K562 (cell line): ENCODE data around the gene PREX1. TPM values are rescaled to one million over a fixed set of nuclear protein-coding genes. Genes with fewer than 3 reads are reported as not detected.

Experiments used
- ATAC-seq: fragments of 200-7000 bp; cut with Tn5 transposase; 3 replicates; pipeline ENCODE4 v1.9.1; 2020; ENCODE audit warnings: moderate library complexity
- BruUV-seq: library from RNA; stranded (reverse); fragments of 400-500 nt; replicated peaks from 2 replicates; lab custom pipeline; 2021; lab: Mats Ljungman, UMichigan
- CTCF ChIA-PET: fragments of 300-600 bp; formaldehyde crosslinking; extraction: SDS; loops from one replicate; lab custom pipeline; 2021; ENCODE audit warnings: low intra/inter-chr PET ratio; lab: Yijun Ruan, JAX
- POLR2A ChIA-PET: fragments of 300-600, 350-650 bp; sonication (Branson Sonifier 250); formaldehyde crosslinking; extraction: SDS; loops from one replicate; lab custom pipeline; 2021; ENCODE audit warnings: antibody characterized with exemption, inconsistent platforms; lab: Yijun Ruan, JAX
- DNase-seq, 4 experiments: peaks; one replicate each; pipeline versions ENCODE4 v3.0.0 to v3.0.0-alpha.2; 2011 to 2018; ENCODE audit warnings: low spot score in 3 of 4, mixed read lengths in 3 of 4; ENCODE audit errors: extremely low read depth in 1 of 4
- FAIRE-seq: peaks from 2 replicates; lab custom pipeline; 2011; peaks lifted over from hg19 to GRCh38; lab: Jason Lieb, UNC
- H2AFZ ChIP-seq: 2 replicates; pipeline ENCODE4 v1.6.0; 2011; ENCODE audit warnings: low read depth, low read length, control low read depth, inconsistent platforms
- H3K27ac ChIP-seq: fragments of 200-600 bp; 3 replicates; pipeline ENCODE4 v1.8.0; 2011; ENCODE audit warnings: low read depth, mild to moderate bottlenecking, control low read depth, inconsistent platforms, low read length, moderate library complexity, mixed read lengths; ENCODE audit errors: extremely low read depth
- H3K27me3 ChIP-seq, 2 experiments: fragments of 300-600 bp in 1 of 2; 2 replicates in 1 of 2; 3 replicates in 1 of 2; pipeline versions ENCODE4 v1.6.0 to v1.8.0; 2011; ENCODE audit warnings: inconsistent platforms in 2 of 2, low read length in 2 of 2, mild to moderate bottlenecking in 1 of 2, mixed read lengths in 1 of 2, moderate library complexity in 1 of 2; ENCODE audit not compliant: control insufficient read depth in 2 of 2, insufficient read depth in 2 of 2
- H3K36me3 ChIP-seq: fragments of 300-600 bp; 3 replicates; pipeline ENCODE4 v1.8.0; 2011; ENCODE audit warnings: mild to moderate bottlenecking, low read length, inconsistent platforms; ENCODE audit not compliant: control insufficient read depth, insufficient read depth
- H3K4me1 ChIP-seq, 2 experiments: fragments of 200-600 bp in 1 of 2; replicated peaks in 1 of 2; 2 replicates in 1 of 2; 3 replicates in 1 of 2; pipeline versions ENCODE4 v1.5.1 to v1.8.0; 2011; ENCODE audit warnings: inconsistent platforms in 2 of 2, low read length in 2 of 2, mild to moderate bottlenecking in 1 of 2, mixed read lengths in 1 of 2, moderate library complexity in 1 of 2; ENCODE audit not compliant: control insufficient read depth in 2 of 2, insufficient read depth in 2 of 2
- H3K4me2 ChIP-seq: 2 replicates; pipeline ENCODE4 v1.6.1; 2011; ENCODE audit warnings: low read length, control low read depth, inconsistent platforms, mixed read lengths; ENCODE audit not compliant: insufficient read depth
- H3K4me3 ChIP-seq: fragments of 200-600 bp; sonication (generic), shearing (Covaris generic); 2 replicates; pipeline ENCODE4 v1.5.1; 2016; ENCODE audit warnings: control low read depth, inconsistent platforms
- H3K79me2 ChIP-seq: fragments of 200-600 bp; 3 replicates; pipeline ENCODE4 v1.8.0; 2011; ENCODE audit warnings: low read length, inconsistent platforms; ENCODE audit not compliant: control insufficient read depth, insufficient read depth
- H3K9ac ChIP-seq, 2 experiments: 2 replicates each; pipeline versions ENCODE4 v1.6.0 to v1.6.1; 2011; ENCODE audit warnings: low read depth in 2 of 2, low read length in 2 of 2, control low read depth in 1 of 2, inconsistent platforms in 1 of 2, mild to moderate bottlenecking in 1 of 2, mixed read lengths in 1 of 2; ENCODE audit not compliant: insufficient read depth in 1 of 2
- H3K9me1 ChIP-seq: one replicate; pipeline ENCODE4 v1.6.0; 2011; ENCODE audit warnings: inconsistent platforms, mild to moderate bottlenecking, low read length, moderate library complexity; ENCODE audit not compliant: control insufficient read depth, insufficient read depth
- H3K9me3 ChIP-seq: replicated peaks from 2 replicates; pipeline ENCODE4 v1.5.1; 2011; ENCODE audit warnings: low read depth, low read length, inconsistent platforms; ENCODE audit not compliant: control insufficient read depth, insufficient read depth
- H4K20me1 ChIP-seq: replicated peaks from 2 replicates; pipeline ENCODE4 v1.6.1; 2011; ENCODE audit warnings: low read length, inconsistent platforms, mixed read lengths; ENCODE audit not compliant: control insufficient read depth, insufficient read depth
- FOXJ3 ChIP-seq: sonication (generic); formaldehyde crosslinking; IDR thresholded peaks from 2 replicates; pipeline ENCODE4 v1.4.0; 2020; ENCODE audit warnings: mild to moderate bottlenecking, missing genetic modification reagents
- HMG20B ChIP-seq: fragments of 250-450 bp; sonication (Bioruptor Pico); IDR thresholded peaks from 2 replicates; pipeline ENCODE4 v1.5.0; 2021; ENCODE audit warnings: mild to moderate bottlenecking
- MLLT1 ChIP-seq, 2 experiments: fragments of 450-650 bp; IDR thresholded peaks; 2 replicates each; pipeline ENCODE4 v1.6.1; 2016
- ZBTB11 ChIP-seq, 3 experiments: fragments of 200-800 bp in 1 of 3; fragments of 250-450 bp in 1 of 3; fragments of 450-650 bp in 1 of 3; sonication (Bioruptor Pico) in 1 of 3; sonication (Bioruptor generic) in 1 of 3; formaldehyde crosslinking in 1 of 3; IDR thresholded peaks; 2 replicates each; pipeline versions ENCODE4 v1.6.1 to v1.8.0; 2016 to 2022; ENCODE audit warnings: mild to moderate bottlenecking in 2 of 3, missing genetic modification characterization in 2 of 3, missing compliant biosample characterization in 1 of 3, moderate library complexity in 1 of 3
- ZBTB17 ChIP-seq: fragments of 450-650 bp; formaldehyde crosslinking; IDR thresholded peaks from 2 replicates; pipeline ENCODE4 v1.4.0; 2020; ENCODE audit warnings: mild to moderate bottlenecking
- ZNF23 ChIP-seq: fragments of 250-450 bp; sonication (Bioruptor Pico); IDR thresholded peaks from 2 replicates; pipeline ENCODE4 v1.4.0; 2020; ENCODE audit warnings: mild to moderate bottlenecking
- ZNF41 ChIP-seq: fragments of 250-450 bp; sonication (Bioruptor Pico); conservative IDR thresholded peaks from 2 replicates; pipeline ENCODE4 v1.4.0; 2020; ENCODE audit warnings: mild to moderate bottlenecking
- WGBS: fragments of 100-300 bp; shearing (Covaris generic); methylation state at CpG from one replicate; pipeline ENCODE4 v1.1.6; 2016; ENCODE audit warnings: low coverage, mixed read lengths; ENCODE audit not compliant: insufficient coverage; ENCODE audit errors: missing lambda C conversion rate; 5-methylcytosine and 5-hydroxymethylcytosine counted together
- in situ Hi-C: fragments of 300-500 bp; cut with MboI; formaldehyde crosslinking; loops from 4 replicates; pipeline ENCODE4 v1.15.0; 2018; ENCODE audit warnings: inconsistent platforms, mixed read lengths
- intact Hi-C: fragments of 100-400 bp; cut with micrococcal nuclease; formaldehyde crosslinking; loops from 2 replicates; pipeline ENCODE4 v1.14.2; 2022
- polyA plus RNA-seq, 8 experiments: library from polyadenylated mRNA; depleted of rRNA in 4 of 8; stranded (reverse) in 5 of 8; unstranded in 3 of 8; fragments of >200 nt; fragmentation: Nextera tagmentation in 2 of 8; fragmentation: Illumina TruSeq in 1 of 8; extraction: Ambion mirVana in 2 of 8; extraction: Trizol in 1 of 8; gene quantifications; 2 replicates each; pipeline versions ENCODE4 v1.2.1 to v1.2.3, GENCODE V29; 2011 to 2014; ENCODE audit warnings: inconsistent platforms in 1 of 8, missing spikeins in 1 of 8
- total RNA-seq, 7 experiments: library from RNA; depleted of rRNA in 6 of 7; stranded (reverse); fragments of >200 nt in 6 of 7; fragmentation: Illumina TruSeq in 2 of 7; extraction: Trizol in 2 of 7; gene quantifications; 2 replicates each; pipeline versions ENCODE4 v1.2.1 to v1.2.3, GENCODE V29; 2011 to 2021; ENCODE audit warnings: low replicate concordance in 1 of 7
- TF ChIP-seq, protein P1 (sequence below): fragments of 250-450 bp; sonication (Bioruptor Pico); IDR thresholded peaks from 2 replicates; pipeline ENCODE4 v1.9.0; 2021; ENCODE audit warnings: mild to moderate bottlenecking
- TF ChIP-seq, protein P2 (sequence below): sonication (generic); formaldehyde crosslinking; IDR thresholded peaks from 2 replicates; pipeline ENCODE4 v1.8.1; 2023; ENCODE audit warnings: mild to moderate bottlenecking, missing genetic modification reagents

PREX1 gene
- total and polyA plus RNA-seq, 9 of the 15 experiments (the other 6 are each of a cell fraction or from before 2014, with no cell fraction given), result 0.37 to 10.4 (median 4.8) TPM

DNA sequence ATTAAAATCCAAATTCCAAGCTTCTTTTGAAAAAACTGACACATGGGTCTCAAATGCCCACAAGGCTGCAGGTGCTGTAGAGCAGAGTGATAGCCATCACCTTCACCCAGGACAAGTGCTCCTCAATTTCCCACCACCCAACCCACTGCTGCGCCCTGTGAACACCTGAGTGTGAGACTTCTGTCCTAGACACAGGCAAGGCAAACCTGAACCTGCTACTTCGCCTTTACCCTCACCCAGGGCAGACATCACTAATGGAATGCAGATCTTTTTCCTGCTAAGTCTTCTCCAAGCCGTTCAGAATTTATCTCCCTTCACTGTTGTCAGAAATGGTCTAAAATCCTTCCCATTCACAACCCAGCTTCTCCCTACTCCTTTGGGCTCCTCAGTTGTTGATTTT lies 65.9 kb downstream of the PREX1 start:
- no TSS peak for BruUV-seq
- in situ Hi-C loops, result no loop called here
- CTCF ChIA-PET, result no interaction called here
- intact Hi-C loops, result no loop called here
- Histone ChIP-seq H3K27me3 (peaks cover 0 to 11% of the 10 kb centered on the region in 2 experiments; a peak in 2 of 5 replicates), H3K79me2 (no peaks in the 10 kb centered on the region), H2AFZ (no peak overlapping the region), H3K9ac (no peak overlapping the region), H3K4me3 (no peak overlapping the region), H3K9me3 (no peaks in the 10 kb centered on the region), H3K4me1 (no peaks in the 10 kb centered on the region), H4K20me1 (0 out of 2 replicates have a peak, but pooled peaks cover under 1% of the 10 kb centered on the region), H3K27ac (no peak overlapping the region), H3K4me2 (no peak overlapping the region), H3K9me1 (no peaks in the 10 kb centered on the region), H3K36me3 (no peaks in the 10 kb centered on the region)
- TF ChIP-seq MLLT1 (IDR thresholded peaks at IDR 0.05), result peak in 1 of 2 experiments; percentile 91; a peak in 2 of 4 replicates
- peak; percentile 96 for TF ChIP-seq ZBTB17 (CRISPR knock-in tag)
- TF ChIP-seq, protein P1, sequence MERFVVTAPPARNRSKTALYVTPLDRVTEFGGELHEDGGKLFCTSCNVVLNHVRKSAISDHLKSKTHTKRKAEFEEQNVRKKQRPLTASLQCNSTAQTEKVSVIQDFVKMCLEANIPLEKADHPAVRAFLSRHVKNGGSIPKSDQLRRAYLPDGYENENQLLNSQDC, result no peak
- peak in 1 of 3 experiments; percentile 14; a peak in 1 of 6 replicates for TF ChIP-seq ZBTB11 (CRISPR knock-in tag; IDR thresholded peaks at IDR 0.05)
- TF ChIP-seq HMG20B, result no peak
- no peak for TF ChIP-seq FOXJ3 (CRISPR knock-in tag)
- TF ChIP-seq ZNF23 (CRISPR knock-in tag), result peak; percentile 96
- no peak for TF ChIP-seq ZNF41 (CRISPR knock-in tag)
- TF ChIP-seq, protein P2, sequence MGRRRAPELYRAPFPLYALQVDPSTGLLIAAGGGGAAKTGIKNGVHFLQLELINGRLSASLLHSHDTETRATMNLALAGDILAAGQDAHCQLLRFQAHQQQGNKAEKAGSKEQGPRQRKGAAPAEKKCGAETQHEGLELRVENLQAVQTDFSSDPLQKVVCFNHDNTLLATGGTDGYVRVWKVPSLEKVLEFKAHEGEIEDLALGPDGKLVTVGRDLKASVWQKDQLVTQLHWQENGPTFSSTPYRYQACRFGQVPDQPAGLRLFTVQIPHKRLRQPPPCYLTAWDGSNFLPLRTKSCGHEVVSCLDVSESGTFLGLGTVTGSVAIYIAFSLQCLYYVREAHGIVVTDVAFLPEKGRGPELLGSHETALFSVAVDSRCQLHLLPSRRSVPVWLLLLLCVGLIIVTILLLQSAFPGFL, result no peak
- FAIRE-seq (no peak), DNase-seq (no peak), ATAC-seq (no peak)
- WGBS, result 21% methylated on average over 3 of the region's 3 CpGs
- POLR2A ChIA-PET, result interaction anchor here (1.0 kb wide), 1 partner anchor 16 kb away, joined by 3 read pairs; no protein-coding TSS in a partner anchor
